Duodenal mucosa (tissue), 2 donors: ENCODE results near the gene SPDEF.

Experiments
- H3K27ac ChIP-seq: one replicate; pipeline ENCODE4 v1.7.0; 2013; ENCODE audit warnings: low read depth, low read length
- H3K27me3 ChIP-seq, 2 donors: one replicate each; pipeline ENCODE4 v1.7.0; 2013; ENCODE audit warnings: low read length in 2 of 2, control low read depth in 1 of 2; ENCODE audit not compliant: insufficient read depth in 2 of 2, control insufficient read depth in 1 of 2
- H3K36me3 ChIP-seq, 2 donors: one replicate each; pipeline ENCODE4 v1.7.0; 2013; ENCODE audit warnings: low read length in 2 of 2, control low read depth in 1 of 2; ENCODE audit not compliant: insufficient read depth in 2 of 2, control insufficient read depth in 1 of 2
- H3K4me1 ChIP-seq, 2 donors: one replicate each; pipeline ENCODE4 v1.7.0; 2013; ENCODE audit warnings: low read length in 2 of 2, control low read depth in 1 of 2; ENCODE audit not compliant: insufficient read depth in 2 of 2, control insufficient read depth in 1 of 2
- H3K4me3 ChIP-seq, 2 donors: one replicate each; pipeline ENCODE4 v1.7.0; 2013; ENCODE audit warnings: low read length in 2 of 2, low read depth in 1 of 2
- H3K9ac ChIP-seq, 2 donors: one replicate each; pipeline ENCODE4 v1.7.0; 2013; ENCODE audit warnings: low read length in 2 of 2, low read depth in 1 of 2
- H3K9me3 ChIP-seq, 2 donors: one replicate each; pipeline ENCODE4 v1.7.0; 2013; ENCODE audit warnings: low read length in 2 of 2, control low read depth in 1 of 2; ENCODE audit not compliant: control insufficient read depth in 1 of 2

Gene SPDEF

GRCh38 chr6:34565722-34566137, 9.6 kb upstream of the SPDEF start:
- no peaks in the 10 kb centered on the region for H3K36me3 ChIP-seq
- H3K9ac ChIP-seq: no peak overlapping the region
- H3K4me1 ChIP-seq: peaks cover 0 to 4% of the 10 kb centered on the region in 2 donors
- H3K27ac ChIP-seq: no peak overlapping the region
- no peak overlapping the region for H3K4me3 ChIP-seq
- peaks cover 0 to 4% of the 10 kb centered on the region in 2 donors for H3K27me3 ChIP-seq
- H3K9me3 ChIP-seq: no peaks in the 10 kb centered on the region

GRCh38 chr6:34564181-34564580, 8.1 kb upstream of the SPDEF start:
- no peaks in the 10 kb centered on the region for H3K36me3 ChIP-seq
- peaks cover 0 to 2% of the 10 kb centered on the region in 2 donors for H3K27me3 ChIP-seq
- H3K4me1 ChIP-seq: no peaks in the 10 kb centered on the region
- H3K9me3 ChIP-seq: no peaks in the 10 kb centered on the region
- H3K9ac ChIP-seq: no peak overlapping the region
- no peak overlapping the region for H3K4me3 ChIP-seq
- no peak overlapping the region for H3K27ac ChIP-seq

- Histone ChIP-seq H3K9ac (no peak overlapping the region), H3K4me3 (no peak overlapping the region), H3K4me1 (no peaks in the 10 kb centered on the region), H3K27ac (no peak overlapping the region), H3K27me3 (no peaks in the 10 kb centered on the region), H3K36me3 (no peaks in the 10 kb centered on the region), H3K9me3 (no peaks in the 10 kb centered on the region)
Observed at GRCh38 chr6:34563513-34563870, 7.4 kb upstream of the SPDEF start.

GRCh38 chr6:34562861-34563512, 6.9 kb upstream of the SPDEF start:
- H3K4me3 ChIP-seq: no peak overlapping the region
- H3K36me3 ChIP-seq: no peaks in the 10 kb centered on the region
- H3K9me3 ChIP-seq: no peaks in the 10 kb centered on the region
- no peak overlapping the region for H3K9ac ChIP-seq
- H3K27me3 ChIP-seq: no peaks in the 10 kb centered on the region
- H3K4me1 ChIP-seq: no peaks in the 10 kb centered on the region
- H3K27ac ChIP-seq: no peak overlapping the region

DNA sequence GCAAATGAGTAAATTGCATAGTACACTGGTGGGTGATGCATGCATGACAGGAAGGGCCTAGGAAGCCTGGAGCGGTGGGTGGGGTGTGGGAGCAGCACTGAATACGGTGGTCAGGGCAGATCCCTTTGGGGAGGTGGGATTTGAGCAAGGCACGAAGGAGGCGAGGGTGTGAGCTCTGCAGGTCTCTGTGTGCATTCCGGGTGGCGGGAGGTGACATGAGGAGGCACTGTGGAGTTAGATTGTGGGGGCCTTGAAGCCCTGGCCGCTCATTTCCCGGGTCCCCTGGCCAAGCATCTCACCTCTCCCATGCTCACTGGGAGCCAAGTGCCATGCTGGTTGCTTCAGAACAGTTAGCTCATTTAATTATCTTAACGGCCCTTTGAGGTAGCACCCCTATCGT, 6.2 kb upstream of the SPDEF start:
- peaks cover 0 to 1% of the 10 kb centered on the region in 2 donors for H3K4me1 ChIP-seq
- no peaks in the 10 kb centered on the region for H3K36me3 ChIP-seq
- H3K9me3 ChIP-seq: no peaks in the 10 kb centered on the region
- H3K27me3 ChIP-seq: no peaks in the 10 kb centered on the region
- H3K9ac ChIP-seq: no peak overlapping the region
- H3K4me3 ChIP-seq: no peak overlapping the region
- no peak overlapping the region for H3K27ac ChIP-seq

- Histone ChIP-seq H3K9me3 (no peaks in the 10 kb centered on the region), H3K9ac (no peak overlapping the region), H3K27me3 (no peaks in the 10 kb centered on the region), H3K4me1 (peaks cover 0 to 5% of the 10 kb centered on the region in 2 donors), H3K4me3 (no peak overlapping the region), H3K27ac (no peak overlapping the region), H3K36me3 (no peaks in the 10 kb centered on the region)
Observed at GRCh38 chr6:34561227-34561530, 5.0 kb upstream of the SPDEF start.

GRCh38 chr6:34560366-34561226, 4.5 kb upstream of the SPDEF start:
- Histone ChIP-seq H3K4me1 (peaks cover 0 to 5% of the 10 kb centered on the region in 2 donors), H3K9ac (no peak overlapping the region), H3K4me3 (no peak overlapping the region), H3K36me3 (no peaks in the 10 kb centered on the region), H3K27me3 (no peaks in the 10 kb centered on the region), H3K9me3 (no peaks in the 10 kb centered on the region), H3K27ac (no peak overlapping the region)

GRCh38 chr6:34559651-34560365, 3.7 kb upstream of the SPDEF start:
- Histone ChIP-seq H3K27ac (no peak overlapping the region), H3K4me3 (no peak overlapping the region), H3K9me3 (no peaks in the 10 kb centered on the region), H3K36me3 (no peaks in the 10 kb centered on the region), H3K27me3 (no peaks in the 10 kb centered on the region), H3K4me1 (peaks cover 0 to 5% of the 10 kb centered on the region in 2 donors), H3K9ac (no peak overlapping the region)

DNA sequence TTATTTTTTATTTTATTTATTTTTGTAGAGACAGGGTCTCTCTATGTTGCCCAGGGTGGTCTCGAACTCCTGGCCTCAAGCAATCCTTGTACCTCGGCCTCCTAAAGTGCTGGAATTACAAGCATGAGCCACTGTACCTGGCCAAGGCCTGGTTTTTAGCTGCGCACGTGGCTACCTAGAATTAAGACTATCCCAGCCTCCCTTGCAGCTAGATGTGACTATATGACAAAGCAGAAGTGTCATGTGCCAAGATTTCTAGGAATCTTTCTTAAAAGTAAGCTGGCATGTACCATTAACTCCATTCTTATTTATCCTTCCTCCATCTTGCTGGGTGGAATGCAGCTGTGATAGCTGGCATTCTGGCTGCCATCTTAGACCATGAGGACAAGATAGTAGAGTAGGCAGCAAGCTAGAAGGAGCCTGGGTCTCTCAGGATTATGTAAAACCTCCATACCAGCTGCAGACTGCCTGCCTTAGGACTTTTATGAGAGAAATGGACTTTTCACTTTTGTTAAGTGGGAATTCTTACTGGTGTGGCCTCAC, 2.1 kb upstream of the SPDEF start:
- Histone ChIP-seq H3K9ac (no peak overlapping the region), H3K36me3 (no peaks in the 10 kb centered on the region), H3K9me3 (no peaks in the 10 kb centered on the region), H3K27me3 (no peaks in the 10 kb centered on the region), H3K4me1 (peaks cover 0 to 5% of the 10 kb centered on the region in 2 donors), H3K4me3 (no peak overlapping the region), H3K27ac (no peak overlapping the region)

DNA sequence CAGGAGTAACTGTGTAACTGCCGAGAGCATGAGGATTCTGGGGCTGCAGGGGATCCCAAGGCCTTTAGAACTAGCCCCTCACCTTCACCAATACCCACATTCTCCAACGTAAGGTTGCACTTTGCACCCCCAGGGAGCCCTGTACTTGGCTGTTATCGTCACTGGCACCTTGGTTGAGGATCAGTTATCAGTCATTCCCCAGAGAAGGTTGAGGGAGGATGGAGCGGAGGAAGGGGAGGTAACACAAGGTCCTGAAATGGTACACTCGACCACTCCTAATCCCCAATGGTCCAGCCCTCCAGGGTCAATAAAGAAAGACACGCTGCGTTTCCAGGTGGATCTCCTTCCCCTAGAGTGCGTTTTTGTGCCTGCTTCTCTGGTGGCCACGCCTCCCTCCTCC, 1.1 kb upstream of the SPDEF start:
- Histone ChIP-seq H3K27me3 (no peaks in the 10 kb centered on the region), H3K9me3 (no peaks in the 10 kb centered on the region), H3K27ac (no peak overlapping the region), H3K36me3 (no peaks in the 10 kb centered on the region), H3K4me3 (no peak overlapping the region), H3K4me1 (peaks cover 0 to 5% of the 10 kb centered on the region in 2 donors), H3K9ac (no peak overlapping the region)
